Measurements from ENCODE around the gene LIMS2. TPM values are rescaled to one million over a fixed set of nuclear protein-coding genes. Genes with fewer than 3 reads are reported as not detected.
A peak's percentile ranks its signal among the peaks of the same experiment; 100 is the strongest.

LIMS2 gene
- polyA plus RNA-seq, 1 experiment: 46.1 TPM

- TF ChIP-seq, protein P1, sequence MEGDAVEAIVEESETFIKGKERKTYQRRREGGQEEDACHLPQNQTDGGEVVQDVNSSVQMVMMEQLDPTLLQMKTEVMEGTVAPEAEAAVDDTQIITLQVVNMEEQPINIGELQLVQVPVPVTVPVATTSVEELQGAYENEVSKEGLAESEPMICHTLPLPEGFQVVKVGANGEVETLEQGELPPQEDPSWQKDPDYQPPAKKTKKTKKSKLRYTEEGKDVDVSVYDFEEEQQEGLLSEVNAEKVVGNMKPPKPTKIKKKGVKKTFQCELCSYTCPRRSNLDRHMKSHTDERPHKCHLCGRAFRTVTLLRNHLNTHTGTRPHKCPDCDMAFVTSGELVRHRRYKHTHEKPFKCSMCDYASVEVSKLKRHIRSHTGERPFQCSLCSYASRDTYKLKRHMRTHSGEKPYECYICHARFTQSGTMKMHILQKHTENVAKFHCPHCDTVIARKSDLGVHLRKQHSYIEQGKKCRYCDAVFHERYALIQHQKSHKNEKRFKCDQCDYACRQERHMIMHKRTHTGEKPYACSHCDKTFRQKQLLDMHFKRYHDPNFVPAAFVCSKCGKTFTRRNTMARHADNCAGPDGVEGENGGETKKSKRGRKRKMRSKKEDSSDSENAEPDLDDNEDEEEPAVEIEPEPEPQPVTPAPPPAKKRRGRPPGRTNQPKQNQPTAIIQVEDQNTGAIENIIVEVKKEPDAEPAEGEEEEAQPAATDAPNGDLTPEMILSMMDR (IDR thresholded peaks at IDR 0.05; ENCODE audit: insufficient read depth, low read depth, low read length): peak; percentile 65
- ChIA-PET POLR2A (no interaction called here), CTCF (interaction anchor here (0.6 to 4.4 kb wide), 14 partner anchors 9 to 189 kb away, joined by 3 to 23 read pairs (median 4); no protein-coding TSS in a partner anchor)
- Histone ChIP-seq H3K27me3 (ENCODE audit: control insufficient read depth, insufficient read depth, low read length) (no peaks in the 10 kb centered on the region), H3K4me3 (ENCODE audit: low read depth, low read length) (peak overlapping the region; percentile 29), H3K36me3 (ENCODE audit: control insufficient read depth, insufficient read depth, low read length) (no peaks in the 10 kb centered on the region)
- no peak for DNase-seq (ENCODE audit: low read depth)
These were observed 20.5 kb upstream of the LIMS2 start for GRCh38 chr2:127695491-127696472.

GRCh38 chr2:127694986-127695385, 19.7 kb upstream of the LIMS2 start:
- H3K36me3 ChIP-seq (ENCODE audit: control insufficient read depth, insufficient read depth, low read length): no peaks in the 10 kb centered on the region
- POLR2A ChIA-PET: no interaction called here
- no peak for DNase-seq (ENCODE audit: low read depth)
- no peaks in the 10 kb centered on the region for H3K27me3 ChIP-seq (ENCODE audit: control insufficient read depth, insufficient read depth, low read length)
- no peak overlapping the region for H3K4me3 ChIP-seq (ENCODE audit: low read depth, low read length)
- TF ChIP-seq, protein P1 (IDR thresholded peaks at IDR 0.05; ENCODE audit: insufficient read depth, low read depth, low read length): no peak
- CTCF ChIA-PET: interaction anchor here (1.7 to 4.4 kb wide), 3 partner anchors 13 to 104 kb away, joined by 4 to 23 read pairs (median 12); no protein-coding TSS in a partner anchor

DNA sequence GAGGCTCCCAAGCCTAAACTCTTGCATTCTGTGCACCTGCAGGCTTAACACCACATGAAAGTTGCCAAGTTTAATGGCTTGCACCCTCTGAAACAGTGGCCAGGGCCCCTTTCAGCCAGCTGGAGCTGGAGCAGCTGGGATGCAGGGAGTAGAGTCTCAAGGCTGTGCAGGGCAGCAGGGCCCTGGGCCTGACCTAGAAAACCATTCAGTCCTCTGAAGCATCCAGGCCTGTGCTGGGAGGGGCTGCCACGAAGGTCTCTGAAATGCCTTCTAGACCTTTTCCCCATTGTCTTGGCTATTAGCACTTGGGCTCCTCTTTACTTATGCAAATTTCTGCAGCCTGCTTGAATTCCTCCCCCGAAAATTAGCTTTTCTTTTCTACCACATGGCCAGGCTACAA, 15.4 kb upstream of the LIMS2 start:
- ChIA-PET CTCF (no interaction called here), POLR2A (no interaction called here)
- Histone ChIP-seq H3K27me3 (ENCODE audit: control insufficient read depth, insufficient read depth, low read length) (no peaks in the 10 kb centered on the region), H3K4me3 (ENCODE audit: low read depth, low read length) (no peak overlapping the region), H3K36me3 (ENCODE audit: control insufficient read depth, insufficient read depth, low read length) (no peaks in the 10 kb centered on the region)
- no peak for DNase-seq (ENCODE audit: low read depth)
- TF ChIP-seq, protein P1 (IDR thresholded peaks at IDR 0.05; ENCODE audit: insufficient read depth, low read depth, low read length): no peak

GRCh38 chr2:127688405-127688804, 13.1 kb upstream of the LIMS2 start:
- ChIA-PET CTCF (no interaction called here), POLR2A (no interaction called here)
- TF ChIP-seq, protein P1 (IDR thresholded peaks at IDR 0.05; ENCODE audit: insufficient read depth, low read depth, low read length): no peak
- H3K36me3 ChIP-seq (ENCODE audit: control insufficient read depth, insufficient read depth, low read length): no peaks in the 10 kb centered on the region
- H3K4me3 ChIP-seq (ENCODE audit: low read depth, low read length): no peak overlapping the region
- no peak for DNase-seq (ENCODE audit: low read depth)
- H3K27me3 ChIP-seq (ENCODE audit: control insufficient read depth, insufficient read depth, low read length): no peaks in the 10 kb centered on the region; the same call in 1 of the 2 replicates

DNA sequence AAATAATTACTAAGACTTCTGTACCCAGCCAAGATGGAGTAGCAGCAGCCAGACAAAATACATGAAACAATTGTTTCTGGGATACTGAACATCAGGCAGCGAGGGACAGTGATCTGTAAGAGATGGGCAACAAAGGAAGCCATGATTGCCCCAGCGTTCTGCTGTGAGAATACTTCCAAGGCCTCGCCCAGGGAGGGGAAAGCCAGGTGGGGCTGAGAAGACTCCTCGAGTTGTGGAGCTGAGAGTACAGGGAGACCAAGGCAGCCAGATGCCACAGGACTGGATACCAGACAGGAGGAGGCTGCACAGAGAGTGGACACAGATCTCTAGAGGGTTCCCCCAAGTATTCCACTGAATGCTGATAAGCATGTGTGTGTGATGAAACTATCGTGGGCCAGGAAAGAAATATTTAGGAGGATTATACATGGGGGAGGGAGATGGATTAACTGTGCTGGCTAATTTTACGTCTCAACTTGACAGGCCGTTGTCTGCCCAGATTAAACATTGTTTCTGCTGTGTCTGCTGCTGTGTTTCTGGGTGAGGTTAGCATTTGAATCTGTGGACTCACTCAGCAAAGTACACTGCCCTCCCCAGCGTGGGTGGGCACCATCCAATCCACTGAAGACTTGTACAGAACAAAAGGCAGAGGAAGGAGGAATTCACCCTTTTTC, 10.2 kb upstream of the LIMS2 start:
- H3K27me3 ChIP-seq (ENCODE audit: control insufficient read depth, insufficient read depth, low read length): no peaks in the 10 kb centered on the region; the same call in 1 of the 2 replicates
- no peak overlapping the region for H3K4me3 ChIP-seq (ENCODE audit: low read depth, low read length)
- ChIA-PET POLR2A (interaction anchor here (0.6 kb wide), 1 partner anchor 10 kb away, joined by 3 read pairs; no protein-coding TSS in a partner anchor), CTCF (interaction anchor here (0.9 kb wide), 1 partner anchor 35 kb away, joined by 3 read pairs; no protein-coding TSS in a partner anchor)
- H3K36me3 ChIP-seq (ENCODE audit: control insufficient read depth, insufficient read depth, low read length): no peaks in the 10 kb centered on the region
- TF ChIP-seq, protein P1 (IDR thresholded peaks at IDR 0.05; ENCODE audit: insufficient read depth, low read depth, low read length): no peak
- no peak for DNase-seq (ENCODE audit: low read depth)

All from BJ (cell line).